RWPE2 (cell line): ENCODE measurements around the gene PLEKHA3.

Experiments used
- ATAC-seq: fragments of 200-7000 bp; cut with Tn5 transposase; 3 replicates; pipeline ENCODE4 v1.9.1; 2021; ENCODE audit warnings: low read depth
- DNase-seq: peaks from one replicate; pipeline ENCODE4 v3.0.0-alpha.2; 2020; ENCODE audit warnings: low spot score
- H3K27ac ChIP-seq: fragments of 450-650 bp; 2 replicates; pipeline ENCODE4 v1.5.1; 2017; ENCODE audit warnings: mild to moderate bottlenecking; ENCODE audit not compliant: poor library complexity, severe bottlenecking
- H3K27me3 ChIP-seq: fragments of 250-450 bp; sonication (Bioruptor Pico); 2 replicates; pipeline ENCODE4 v1.5.1; 2021; ENCODE audit warnings: mild to moderate bottlenecking, moderate library complexity; ENCODE audit not compliant: insufficient read depth, poor library complexity, severe bottlenecking
- H3K36me3 ChIP-seq: fragments of 250-450 bp; sonication (Bioruptor Pico); 2 replicates; pipeline ENCODE4 v1.5.1; 2020; ENCODE audit warnings: low read depth, mild to moderate bottlenecking, moderate library complexity
- H3K4me1 ChIP-seq: fragments of 250-450 bp; sonication (Bioruptor Pico); 2 replicates; pipeline ENCODE4 v1.5.1; 2021; ENCODE audit warnings: mild to moderate bottlenecking, moderate library complexity; ENCODE audit not compliant: insufficient read depth, poor library complexity, severe bottlenecking
- H3K4me3 ChIP-seq: fragments of 250-450 bp; sonication (Bioruptor Pico); 2 replicates; pipeline ENCODE4 v1.5.1; 2021; ENCODE audit warnings: mild to moderate bottlenecking, moderate library complexity; ENCODE audit not compliant: severe bottlenecking
- H3K9me3 ChIP-seq: fragments of 250-450 bp; sonication (Bioruptor Pico); 2 replicates; pipeline ENCODE4 v1.5.1; 2021; ENCODE audit warnings: mild to moderate bottlenecking, moderate library complexity; ENCODE audit not compliant: severe bottlenecking
- TF ChIP-seq, protein P1 (sequence below): fragments of 450-650 bp; IDR thresholded peaks from one replicate; pipeline ENCODE4 v1.5.1; 2017; ENCODE audit warnings: mild to moderate bottlenecking, moderate library complexity; ENCODE audit not compliant: poor library complexity, severe bottlenecking

Gene PLEKHA3

DNA sequence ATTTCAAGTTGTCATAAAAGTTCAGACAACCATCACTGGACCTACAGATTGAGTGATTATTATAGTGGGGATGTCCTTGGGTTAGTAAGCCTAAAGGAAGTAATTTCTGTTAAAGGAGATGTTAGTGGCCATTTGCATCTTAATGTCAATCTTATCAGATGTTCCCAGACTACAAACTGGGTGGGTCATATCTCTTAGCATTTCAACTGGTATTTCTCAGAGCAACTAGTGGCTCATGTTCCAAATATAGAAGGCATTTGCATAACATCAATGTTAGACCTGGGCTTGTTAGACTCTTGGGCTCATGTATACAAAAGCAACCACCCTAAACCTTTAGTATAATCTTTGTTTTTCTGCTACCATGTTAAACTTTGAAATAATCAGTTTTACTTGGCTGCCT lies 17.9 kb downstream of the PLEKHA3 start:
- ATAC-seq = no peak
- no peaks in the 10 kb centered on the region for H3K4me1 ChIP-seq
- H3K4me3 ChIP-seq = no peak overlapping the region
- no peaks in the 10 kb centered on the region for H3K27me3 ChIP-seq
- no peak for DNase-seq
- no peak overlapping the region for H3K27ac ChIP-seq
- H3K9me3 ChIP-seq = no peaks in the 10 kb centered on the region
- H3K36me3 ChIP-seq = peaks cover 77% of the 10 kb centered on the region
- TF ChIP-seq, protein P1, sequence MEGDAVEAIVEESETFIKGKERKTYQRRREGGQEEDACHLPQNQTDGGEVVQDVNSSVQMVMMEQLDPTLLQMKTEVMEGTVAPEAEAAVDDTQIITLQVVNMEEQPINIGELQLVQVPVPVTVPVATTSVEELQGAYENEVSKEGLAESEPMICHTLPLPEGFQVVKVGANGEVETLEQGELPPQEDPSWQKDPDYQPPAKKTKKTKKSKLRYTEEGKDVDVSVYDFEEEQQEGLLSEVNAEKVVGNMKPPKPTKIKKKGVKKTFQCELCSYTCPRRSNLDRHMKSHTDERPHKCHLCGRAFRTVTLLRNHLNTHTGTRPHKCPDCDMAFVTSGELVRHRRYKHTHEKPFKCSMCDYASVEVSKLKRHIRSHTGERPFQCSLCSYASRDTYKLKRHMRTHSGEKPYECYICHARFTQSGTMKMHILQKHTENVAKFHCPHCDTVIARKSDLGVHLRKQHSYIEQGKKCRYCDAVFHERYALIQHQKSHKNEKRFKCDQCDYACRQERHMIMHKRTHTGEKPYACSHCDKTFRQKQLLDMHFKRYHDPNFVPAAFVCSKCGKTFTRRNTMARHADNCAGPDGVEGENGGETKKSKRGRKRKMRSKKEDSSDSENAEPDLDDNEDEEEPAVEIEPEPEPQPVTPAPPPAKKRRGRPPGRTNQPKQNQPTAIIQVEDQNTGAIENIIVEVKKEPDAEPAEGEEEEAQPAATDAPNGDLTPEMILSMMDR = no peak

DNA sequence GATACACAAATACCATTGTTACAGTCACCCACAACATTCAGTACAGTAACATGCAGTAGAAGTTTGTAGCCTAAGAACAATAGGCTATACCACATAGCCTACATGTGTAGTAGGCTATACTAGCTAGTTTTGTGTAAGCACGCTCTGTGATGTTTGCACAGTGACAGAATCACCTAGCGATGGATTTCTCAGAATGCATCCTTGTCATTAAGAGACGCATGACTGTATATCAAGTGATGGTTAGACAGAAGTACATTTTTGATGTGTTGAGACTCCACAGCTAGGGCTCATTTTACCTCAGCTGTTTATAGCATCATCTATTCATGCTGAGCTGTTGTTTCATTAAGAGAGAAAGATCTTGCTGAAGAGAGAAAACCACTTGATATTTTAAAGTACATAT lies 19.4 kb downstream of the PLEKHA3 start:
- Histone ChIP-seq H3K4me3 (no peak overlapping the region), H3K27ac (no peak overlapping the region), H3K9me3 (no peaks in the 10 kb centered on the region), H3K4me1 (no peaks in the 10 kb centered on the region), H3K27me3 (no peaks in the 10 kb centered on the region), H3K36me3 (peaks cover 82% of the 10 kb centered on the region)
- DNase-seq (no peak), ATAC-seq (no peak)
- TF ChIP-seq, protein P1 = no peak

DNA sequence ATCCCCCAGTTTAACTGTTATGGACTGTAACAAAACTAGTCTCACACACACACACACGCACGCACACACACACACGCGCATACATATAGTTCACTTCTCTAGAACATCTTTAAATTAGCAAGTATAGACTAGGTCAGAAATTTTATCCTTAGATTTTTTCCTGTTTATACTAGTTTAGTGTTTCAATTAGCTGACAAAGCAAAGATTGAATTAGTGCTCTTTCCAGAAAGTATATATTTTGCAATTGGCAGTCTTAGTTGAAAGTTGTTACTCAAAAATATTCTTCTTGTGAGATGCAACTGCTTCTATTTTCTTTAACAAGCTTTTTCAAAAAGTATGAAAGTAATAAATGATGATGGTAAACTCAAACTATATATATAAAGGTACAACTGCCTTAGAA lies 22.5 kb downstream of the PLEKHA3 start:
- TF ChIP-seq, protein P1 = no peak
- DNase-seq (no peak), ATAC-seq (no peak)
- Histone ChIP-seq H3K27me3 (no peaks in the 10 kb centered on the region), H3K9me3 (no peaks in the 10 kb centered on the region), H3K36me3 (peaks cover 71% of the 10 kb centered on the region), H3K4me1 (no peaks in the 10 kb centered on the region), H3K4me3 (no peak overlapping the region), H3K27ac (no peak overlapping the region)

DNA sequence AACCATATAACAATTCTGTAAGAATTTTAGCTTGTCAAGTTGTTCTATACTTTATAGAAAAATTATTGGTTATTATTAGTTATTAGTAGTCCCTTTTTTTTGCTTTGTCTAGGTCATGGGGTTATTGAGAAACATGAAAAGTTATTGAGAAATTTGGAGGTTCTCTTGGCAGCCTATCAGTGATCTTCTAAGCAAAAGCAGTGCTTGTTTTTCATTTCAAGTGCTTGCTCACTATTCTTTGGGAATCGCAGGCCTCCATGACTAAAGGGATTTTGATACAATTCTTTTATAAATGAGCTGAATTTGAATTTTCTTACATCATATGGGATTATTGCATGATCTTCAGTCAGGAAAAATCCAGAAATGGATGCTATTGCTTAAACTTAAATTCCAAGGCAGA lies 25.8 kb downstream of the PLEKHA3 start:
- no peak for DNase-seq
- H3K9me3 ChIP-seq = no peaks in the 10 kb centered on the region
- no peaks in the 10 kb centered on the region for H3K27me3 ChIP-seq
- H3K27ac ChIP-seq = no peak overlapping the region
- TF ChIP-seq, protein P1 = no peak
- peaks cover 38% of the 10 kb centered on the region for H3K36me3 ChIP-seq
- no peak overlapping the region for H3K4me3 ChIP-seq
- no peaks in the 10 kb centered on the region for H3K4me1 ChIP-seq
- ATAC-seq = no peak

DNA sequence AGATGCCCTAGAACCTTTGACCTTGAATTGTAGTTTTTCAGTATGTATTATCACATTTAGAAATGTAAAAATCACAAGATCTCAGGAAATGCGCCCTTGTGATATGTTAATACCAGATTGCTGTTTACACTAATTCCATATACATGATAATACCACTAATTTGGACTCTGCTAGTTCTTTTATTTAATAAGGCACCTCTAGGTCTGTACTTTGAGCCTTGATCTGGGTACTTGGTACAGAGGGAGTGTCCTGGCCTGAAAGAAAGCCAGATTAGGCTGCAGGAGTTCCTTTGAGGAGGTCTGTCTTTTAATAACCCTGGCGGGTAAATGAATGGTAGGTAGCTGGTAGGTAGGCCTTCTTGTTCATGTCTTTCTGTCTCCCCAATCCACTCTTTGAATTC lies 26.3 kb downstream of the PLEKHA3 start:
- no peaks in the 10 kb centered on the region for H3K4me1 ChIP-seq
- H3K36me3 ChIP-seq = peaks cover 34% of the 10 kb centered on the region
- TF ChIP-seq, protein P1 = no peak
- H3K4me3 ChIP-seq = no peak overlapping the region
- ATAC-seq = no peak
- H3K27ac ChIP-seq = no peak overlapping the region
- no peaks in the 10 kb centered on the region for H3K27me3 ChIP-seq
- no peaks in the 10 kb centered on the region for H3K9me3 ChIP-seq
- DNase-seq = no peak
